Left colon (tissue), 2 donors: ENCODE results near the gene IQGAP3. TPM values are rescaled to one million over a fixed set of nuclear protein-coding genes. Genes with fewer than 3 reads are reported as not detected.

Source experiments
- ATAC-seq: fragments of 200-7000 bp; cut with Tn5 transposase; one replicate; pipeline ENCODE4 v1.9.1; 2020; ENCODE audit warnings: mild to moderate bottlenecking, moderate library complexity
- DNase-seq, 2 donors: peaks; one replicate each; pipeline ENCODE4 v3.0.0-alpha.2; 2020
- intact Hi-C, 2 donors: fragments of 100-400 bp; cut with DNase I in 1 of 2; cut with micrococcal nuclease in 1 of 2; formaldehyde crosslinking; loops; one replicate each; pipeline versions ENCODE4 v1.11.2 to v1.14.0; 2022; cut with DNase I, micrococcal nuclease
- total RNA-seq, 2 donors: library from RNA; stranded (reverse); fragmentation: NEBNext Ultra II Directional; extraction: Animal tissue kit (Norgen Biotek cat#: 25700); gene quantifications; one replicate each; pipeline ENCODE4 v1.2.1, GENCODE V29; 2021
- donor health status: DM: no; HTN: no; CAD: no.
- donor health status: DM: yes; HTN: yes; CAD: no.

IQGAP3 gene
- total RNA-seq, 2 donors from 2014 or later, result 2.8 to 10.5 TPM

DNA sequence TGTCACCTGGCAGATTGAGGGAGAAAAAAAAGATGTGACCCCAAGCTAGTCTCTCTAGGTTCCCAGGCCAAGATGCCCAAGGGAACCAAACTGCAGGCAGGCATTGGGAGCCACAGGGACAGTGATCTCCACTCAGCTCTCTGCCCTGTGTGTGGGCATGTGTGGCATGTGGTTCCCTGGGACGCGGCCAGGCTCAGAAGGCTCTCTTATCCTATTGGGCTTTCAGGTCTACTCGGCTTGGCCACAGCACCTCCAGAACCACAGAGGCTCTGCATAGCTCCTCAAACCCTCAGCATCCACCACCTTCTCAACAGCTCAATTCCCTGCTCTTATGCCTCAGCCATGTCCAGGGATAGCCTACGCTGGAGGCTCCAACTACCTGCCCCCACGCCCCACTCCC is 22.0 kb downstream of the IQGAP3 start:
- no peak for ATAC-seq
- intact Hi-C loops, result no loop called here
- DNase-seq, result no peak

DNA sequence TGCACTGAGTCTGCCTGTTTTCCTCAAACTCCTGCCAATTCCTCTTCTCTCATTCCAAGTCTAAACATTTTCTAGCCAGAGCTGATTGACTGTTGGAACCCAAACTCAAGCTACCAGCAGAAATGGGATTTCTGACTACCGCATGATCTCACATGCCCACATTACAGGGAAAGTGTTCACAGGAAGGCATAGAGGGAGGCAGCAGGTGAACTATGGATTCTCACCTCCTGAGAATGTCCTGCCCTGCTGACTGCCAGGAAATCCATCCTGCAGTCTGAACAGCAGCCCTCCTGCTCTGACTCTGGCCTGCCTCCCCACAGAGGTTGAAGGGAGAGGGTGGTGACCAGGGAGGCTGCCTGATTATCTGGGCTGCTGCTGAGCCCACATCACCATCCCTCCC is 22.5 kb downstream of the IQGAP3 start:
- no peak for DNase-seq
- intact Hi-C loops, result no loop called here
- no peak for ATAC-seq

DNA sequence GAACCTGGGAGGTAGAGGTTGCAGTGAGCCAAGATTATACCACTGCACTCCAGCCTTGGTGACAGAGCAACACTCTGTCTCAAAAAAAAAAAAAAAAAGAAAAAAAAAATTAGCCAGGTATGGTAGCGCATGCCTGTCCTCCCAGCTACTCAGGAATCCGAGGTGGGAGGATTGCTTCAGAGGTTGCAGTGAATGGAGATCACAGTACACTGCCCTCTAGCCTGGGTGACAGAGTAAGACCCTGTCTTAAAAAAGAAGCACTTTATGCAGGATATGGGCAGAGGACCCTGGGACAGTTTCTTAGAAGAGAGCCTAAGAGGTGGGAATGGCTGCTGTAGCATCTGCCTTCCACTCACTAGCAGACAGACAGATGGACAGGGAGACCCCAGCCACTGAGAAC is 23.0 kb downstream of the IQGAP3 start:
- DNase-seq, result no peak
- ATAC-seq, result no peak
- intact Hi-C loops, result no loop called here

DNA sequence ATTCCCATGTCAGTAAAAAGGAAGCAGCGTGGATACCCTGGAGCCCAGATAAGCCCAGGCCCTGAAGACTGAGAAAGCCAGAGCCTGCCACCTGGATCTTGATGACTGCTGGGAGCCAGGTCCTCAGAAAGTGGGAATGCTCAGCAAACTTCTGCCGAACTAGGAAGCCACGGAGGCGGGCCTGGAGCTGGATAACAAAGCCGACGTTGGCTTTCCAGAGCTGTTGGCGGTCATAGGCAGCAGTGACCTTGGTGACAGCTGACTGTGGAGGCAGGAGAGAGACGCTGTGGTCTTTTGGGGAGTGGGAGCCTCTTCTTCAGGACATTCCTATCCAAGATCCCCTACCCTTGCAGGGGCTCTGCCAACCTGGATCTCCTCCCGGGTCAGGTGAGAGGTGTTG is 24.4 kb downstream of the IQGAP3 start:
- ATAC-seq (no peak), DNase-seq (no peak)
- intact Hi-C loops, result no loop called here

DNA sequence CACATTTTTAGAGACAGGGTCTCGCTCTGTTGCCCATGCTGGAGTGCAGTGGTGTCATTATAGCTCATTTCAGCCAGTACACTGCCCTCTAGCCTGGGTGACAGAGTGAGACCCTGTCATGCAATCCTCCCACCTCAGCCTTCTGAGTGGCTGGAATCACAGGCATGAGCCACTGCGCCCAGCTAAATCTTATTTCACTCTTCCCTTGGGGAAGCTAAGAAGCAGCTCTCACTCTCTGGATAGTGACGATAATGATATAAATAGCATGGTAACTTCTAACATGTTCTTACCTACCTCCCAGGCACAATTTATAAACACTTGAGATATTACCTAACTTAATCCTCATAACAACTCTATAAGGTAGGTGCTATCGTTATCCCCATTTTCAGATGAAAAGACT is 24.9 kb downstream of the IQGAP3 start:
- ATAC-seq (no peak), DNase-seq (peak in 1 of 2 donors; percentile 1)
- intact Hi-C loops, result no loop called here

DNA sequence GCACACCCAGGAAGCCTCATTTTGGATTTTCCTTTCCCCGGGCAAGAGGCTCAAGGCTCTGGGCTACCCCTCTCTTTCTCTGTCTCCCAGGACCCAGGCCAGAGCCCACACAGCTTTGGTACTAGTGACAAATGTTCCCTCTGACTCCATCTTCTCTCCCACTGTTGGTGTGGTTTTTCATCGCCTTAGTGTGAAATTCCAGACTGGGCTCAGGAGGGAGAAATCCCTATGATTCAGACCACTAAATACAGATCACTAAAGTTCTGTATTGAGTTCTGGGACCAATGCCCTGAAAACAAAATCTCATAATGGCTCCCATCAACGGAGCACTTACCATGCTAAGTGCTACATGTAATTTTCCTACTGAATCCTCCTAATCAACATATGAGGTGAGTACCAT is 26.1 kb downstream of the IQGAP3 start:
- ATAC-seq (no peak), DNase-seq (no peak)
- intact Hi-C loops, result no loop called here

DNA sequence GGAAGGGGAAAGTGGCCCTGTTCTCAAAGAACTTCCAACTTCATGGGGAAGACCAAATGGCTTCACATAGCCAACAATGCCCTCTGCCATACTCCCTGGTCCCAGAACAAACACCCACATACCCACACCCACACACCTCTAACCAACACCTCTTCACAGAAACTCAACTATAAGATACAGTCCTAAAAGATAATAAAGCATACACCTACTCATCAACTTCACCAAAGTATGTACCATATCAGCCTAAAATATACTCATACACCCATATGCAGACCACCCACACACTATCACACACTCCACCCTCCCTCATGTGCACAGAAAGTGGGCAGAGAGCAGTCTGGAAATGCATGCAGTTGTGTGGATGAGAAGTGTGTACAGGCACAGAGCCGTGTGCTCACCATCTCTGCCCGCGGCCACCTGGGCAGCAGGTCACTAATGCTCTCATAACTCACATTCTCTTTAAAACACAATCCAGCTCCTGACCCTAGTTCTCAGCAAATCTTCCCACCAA is 27.7 kb downstream of the IQGAP3 start:
- no peak for ATAC-seq
- intact Hi-C loops, result no loop called here
- no peak for DNase-seq

DNA sequence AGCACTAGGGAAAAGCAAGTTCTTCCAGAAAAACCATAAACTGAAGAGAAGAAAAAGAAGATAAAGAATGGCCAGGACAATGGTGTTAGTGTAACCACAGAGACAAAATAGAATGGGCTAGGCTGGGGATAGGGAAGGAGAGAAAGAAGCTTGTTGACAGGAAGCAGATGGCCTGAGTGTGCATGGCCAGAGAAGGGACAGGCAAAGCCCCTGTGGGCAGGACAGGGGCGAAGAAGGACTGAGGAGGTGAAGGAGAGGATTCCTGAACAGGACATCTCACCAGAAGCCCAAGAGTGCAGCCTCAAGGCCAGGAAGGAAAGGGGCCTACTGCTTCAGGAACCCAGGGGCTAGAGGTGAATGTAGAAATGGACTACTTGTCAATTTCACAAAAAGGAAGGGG is 29.3 kb downstream of the IQGAP3 start:
- no peak for DNase-seq
- ATAC-seq, result no peak
- intact Hi-C loops, result no loop called here

DNA sequence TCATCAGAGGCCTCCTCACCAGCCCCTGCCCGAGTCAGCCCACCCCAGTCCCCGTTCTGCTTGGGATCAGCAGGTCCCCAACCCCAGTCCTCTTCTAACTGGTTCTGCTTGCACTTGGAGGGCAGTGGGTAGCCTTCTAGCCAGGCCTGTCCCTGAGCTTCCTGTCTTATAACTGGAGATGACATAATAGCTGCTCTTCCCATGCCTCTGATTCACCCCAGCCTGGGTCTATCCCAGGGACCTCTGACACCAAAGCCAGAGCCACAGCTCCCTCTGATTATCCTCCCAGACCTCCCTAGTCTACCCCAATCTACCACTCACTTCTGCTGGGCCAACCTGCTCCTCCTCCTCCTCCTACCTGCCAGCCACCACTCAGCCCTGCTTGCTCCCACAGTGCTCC is 31.4 kb downstream of the IQGAP3 start:
- ATAC-seq (no peak), DNase-seq (no peak)
- intact Hi-C loops, result no loop called here

DNA sequence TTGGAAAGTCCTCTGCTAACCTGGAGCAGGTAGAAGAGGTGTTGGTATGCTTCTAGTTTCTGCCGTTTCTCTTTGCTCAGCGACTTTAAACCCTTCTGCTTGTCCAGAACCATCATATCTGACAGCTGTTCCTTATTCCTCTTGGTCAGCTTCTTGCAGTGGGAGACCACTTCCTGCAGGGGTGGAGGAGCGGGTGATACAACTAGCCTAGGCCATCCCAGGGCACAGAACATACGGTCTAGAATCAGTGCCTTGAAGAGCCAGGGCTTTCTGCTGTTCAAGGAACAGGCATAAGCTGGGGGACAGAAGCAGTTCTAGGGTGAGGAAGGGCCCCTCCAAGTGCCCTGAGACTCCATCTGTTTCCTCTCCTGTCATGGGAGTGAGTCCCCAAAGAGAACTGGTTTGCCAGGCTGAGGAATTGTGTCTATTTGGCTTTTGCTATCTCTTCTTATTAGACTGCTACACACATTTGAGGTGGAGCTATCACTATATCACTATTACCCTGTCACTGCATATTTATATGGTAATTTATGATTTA is 32.5 kb downstream of the IQGAP3 start:
- no peak for DNase-seq
- no peak for ATAC-seq
- intact Hi-C loops, result no loop called here

DNA sequence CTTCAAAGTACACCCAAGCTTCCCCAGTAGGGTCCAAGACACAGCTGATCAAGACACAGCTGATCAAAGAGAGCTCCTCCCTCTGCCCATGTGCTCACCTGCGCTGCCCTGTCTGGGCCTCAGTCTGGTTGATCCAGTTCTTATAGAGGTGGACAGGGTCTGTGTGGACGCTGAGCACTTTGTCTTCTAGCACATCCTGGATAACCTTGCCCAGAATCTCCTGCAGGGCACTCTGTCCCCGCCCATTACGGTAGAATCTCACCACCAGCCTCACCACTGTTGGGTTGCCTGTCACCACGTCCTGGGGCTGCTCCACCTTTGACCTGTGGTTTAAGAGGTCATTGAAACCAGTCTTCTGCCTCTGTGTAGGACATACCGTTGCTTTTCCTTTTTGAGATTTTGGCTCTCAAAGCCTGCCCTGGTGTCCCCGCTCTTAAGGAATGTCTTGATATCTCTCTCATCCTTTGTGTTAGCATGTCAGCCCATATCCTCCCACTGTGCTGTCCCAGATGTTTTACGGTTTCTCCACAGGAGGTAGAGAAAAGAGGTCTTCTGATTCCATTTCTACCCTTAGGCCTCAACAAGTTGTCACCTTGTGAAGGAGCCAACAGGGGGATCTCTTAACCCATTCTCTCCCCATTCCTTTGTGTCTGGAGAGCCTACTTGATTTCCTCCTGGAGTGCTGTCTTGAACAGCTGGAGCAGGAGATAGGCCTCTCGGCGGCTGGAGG is 33.5 kb downstream of the IQGAP3 start:
- no peak for ATAC-seq
- no peak for DNase-seq
- intact Hi-C loops, result no loop called here

DNA sequence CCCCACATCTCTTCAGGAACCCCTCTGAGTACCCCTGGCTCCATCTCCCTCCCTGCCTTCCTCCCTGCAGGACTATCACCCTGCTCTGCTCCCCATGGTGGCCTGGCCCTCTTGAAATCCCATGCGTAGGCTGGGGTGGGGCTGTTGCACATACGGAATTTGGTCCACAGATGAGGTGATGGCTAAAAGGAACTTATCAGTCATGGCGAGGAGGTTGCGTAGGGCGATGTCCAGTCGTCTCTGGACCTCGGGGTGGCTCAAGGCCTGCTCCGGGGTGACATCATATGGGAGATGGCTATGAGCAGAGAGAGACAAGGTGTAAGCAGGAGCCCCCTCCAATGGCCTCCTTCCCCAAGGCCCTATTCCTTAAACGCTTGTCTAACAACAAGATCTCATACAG is 35.3 kb downstream of the IQGAP3 start:
- ATAC-seq (no peak), DNase-seq (no peak)
- intact Hi-C loops, result no loop called here

DNA sequence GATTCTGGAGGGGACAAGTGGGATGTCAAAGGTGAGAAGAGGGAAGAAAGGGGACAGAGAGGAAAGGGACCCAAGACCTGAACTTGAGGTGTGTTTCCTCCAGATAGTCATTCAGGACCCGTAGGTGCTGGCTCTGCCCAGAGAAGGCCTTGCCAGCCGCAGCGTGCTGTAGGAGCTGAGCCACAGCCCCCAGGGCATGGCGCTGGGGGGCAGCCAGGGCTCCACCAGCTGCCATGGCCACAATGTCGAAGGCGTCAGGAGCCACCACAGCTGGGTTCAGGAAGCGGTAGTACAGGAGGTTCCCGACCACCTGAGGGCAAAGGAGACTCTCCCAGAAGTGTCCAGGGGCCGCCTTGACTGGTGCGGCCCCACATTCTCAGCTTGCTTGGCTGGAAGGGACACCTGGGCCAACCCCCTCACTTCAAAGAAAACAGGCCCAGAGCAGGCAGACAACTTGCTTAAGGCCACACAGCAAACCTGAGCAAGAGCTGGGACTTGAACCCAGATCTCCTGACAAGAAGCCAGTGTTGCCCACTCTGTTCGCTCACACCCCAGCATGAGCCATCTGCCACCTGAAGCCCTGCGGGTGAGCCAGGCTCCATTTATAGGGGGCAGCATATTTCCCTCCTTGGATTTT is 37.8 kb downstream of the IQGAP3 start:
- ATAC-seq (no peak), DNase-seq (no peak)
- intact Hi-C loops, result no loop called here

DNA sequence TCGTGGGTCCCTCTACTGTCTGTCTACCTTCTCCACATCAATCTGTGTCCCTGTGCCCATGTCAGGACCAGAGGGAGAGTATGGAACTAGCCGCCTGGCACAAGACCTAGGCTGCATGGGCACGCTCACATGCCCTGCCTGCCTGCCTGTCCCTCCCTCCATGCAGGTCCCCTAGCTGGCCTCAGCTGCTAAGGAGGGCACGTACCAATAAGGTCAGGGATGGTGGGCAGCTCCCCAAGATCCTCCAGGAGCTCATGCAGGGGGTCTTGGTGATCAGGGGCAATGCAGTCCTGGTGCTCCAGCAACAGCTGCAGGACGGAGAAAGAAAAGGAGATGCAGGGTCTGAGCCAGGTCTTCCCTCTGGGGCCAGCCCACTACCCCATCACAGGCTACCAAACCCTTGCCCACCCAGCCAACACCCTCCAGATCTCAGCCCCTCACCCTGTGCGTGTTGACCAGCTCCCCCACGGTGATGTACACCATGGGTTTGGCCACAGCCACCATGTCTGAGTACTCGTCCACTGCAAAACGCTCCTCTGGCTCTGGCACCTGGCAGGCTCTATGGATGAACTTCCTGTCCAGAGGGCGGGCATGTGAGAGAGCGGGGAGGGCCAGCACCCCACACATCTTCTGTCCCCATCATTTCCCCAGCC is 38.7 kb downstream of the IQGAP3 start:
- ATAC-seq (no peak), DNase-seq (no peak)
- intact Hi-C loops, result no loop called here

DNA sequence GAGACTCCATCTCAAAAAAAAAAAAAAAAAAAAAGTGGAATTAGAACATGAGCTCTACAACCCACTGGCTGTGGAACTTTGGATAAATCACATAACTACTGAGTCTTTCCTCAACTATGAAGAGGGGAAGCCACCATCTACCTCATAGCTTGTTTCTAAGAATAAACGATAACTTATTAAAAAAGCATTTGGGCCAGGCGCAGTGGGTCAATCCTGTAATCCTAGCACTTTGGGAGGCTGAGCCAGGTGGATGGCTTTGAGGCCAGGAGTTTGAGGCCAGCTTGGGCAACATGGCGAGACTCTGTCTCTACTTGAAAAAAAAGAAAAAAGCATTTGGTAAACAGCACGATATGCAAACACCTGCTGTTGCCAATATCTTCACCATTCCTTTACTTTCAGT is 40.0 kb downstream of the IQGAP3 start:
- no peak for ATAC-seq
- DNase-seq, result no peak
- intact Hi-C loops, result no loop called here

DNA sequence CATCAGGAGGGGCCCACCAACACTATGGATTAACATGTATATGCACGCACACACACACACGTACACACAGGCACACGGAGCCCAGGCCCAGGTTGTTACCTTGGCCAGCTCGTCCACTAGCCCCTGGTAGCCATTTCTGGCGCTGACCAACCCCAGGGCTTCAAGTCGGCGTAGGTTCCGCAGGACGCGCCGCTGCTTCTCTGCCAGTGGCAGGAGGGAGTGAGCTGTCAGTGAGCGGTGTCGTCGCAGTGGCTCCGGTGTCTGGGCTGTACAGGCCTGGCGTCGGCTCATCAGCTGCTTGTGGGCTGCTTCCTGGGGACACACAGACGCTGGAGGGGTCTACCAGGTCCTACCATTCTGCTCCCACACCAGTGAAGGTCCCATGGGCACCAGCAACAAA is 42.4 kb downstream of the IQGAP3 start:
- no peak for DNase-seq
- no peak for ATAC-seq

DNA sequence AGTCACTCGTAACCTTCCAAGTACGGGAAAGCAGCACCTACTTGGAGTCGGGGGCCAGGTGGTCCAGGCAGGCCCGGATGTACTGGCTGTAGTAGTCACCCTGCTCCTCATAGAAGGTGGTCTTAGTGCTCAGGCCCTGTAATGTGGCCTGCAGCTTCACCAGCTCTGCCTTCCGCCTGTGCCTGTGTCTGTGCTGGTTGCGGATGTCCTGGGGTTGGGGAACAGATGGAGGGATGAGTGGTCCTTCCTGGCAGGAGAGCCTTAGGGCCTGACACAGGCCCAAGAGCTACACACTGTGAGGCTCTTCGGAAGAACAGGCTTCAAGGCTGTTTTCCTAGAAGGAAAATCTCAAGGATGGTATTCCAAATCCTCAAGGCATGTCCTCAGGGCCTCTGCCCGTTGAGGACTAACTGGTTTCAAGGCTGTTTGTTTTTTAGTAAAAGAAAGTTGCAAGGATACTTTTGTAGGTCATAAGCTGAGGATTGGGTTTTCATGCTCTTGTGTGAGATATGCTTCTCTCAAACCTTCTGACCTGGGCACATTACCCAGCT is 43.4 kb downstream of the IQGAP3 start:
- intact Hi-C loops, result no loop called here
- DNase-seq (no peak), ATAC-seq (no peak)

More for the DNA sequence above, 42.4 kb downstream of the IQGAP3 start:
- intact Hi-C loops, result no loop called here

DNA sequence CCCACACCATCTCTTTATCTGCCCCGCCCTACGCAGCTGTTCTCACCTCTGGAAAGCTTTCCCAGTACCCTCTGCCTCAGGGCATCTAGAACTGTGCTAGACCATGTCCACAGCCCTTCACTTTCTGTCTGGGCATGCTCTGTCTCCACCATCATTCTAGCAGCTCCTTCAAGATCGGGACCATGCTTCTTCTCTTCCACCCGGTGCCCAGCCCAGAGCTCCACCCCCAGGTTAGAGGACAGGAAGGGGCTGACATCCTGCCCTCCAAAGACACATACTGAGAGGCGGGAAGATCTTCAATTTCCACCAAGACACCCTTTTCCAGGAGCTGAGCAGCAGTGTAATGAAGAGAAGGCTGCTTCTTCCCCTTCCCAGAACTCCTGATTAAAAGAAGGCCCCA is 44.1 kb downstream of the IQGAP3 start:
- intact Hi-C loops, result no loop called here
- ATAC-seq (no peak), DNase-seq (no peak)

DNA sequence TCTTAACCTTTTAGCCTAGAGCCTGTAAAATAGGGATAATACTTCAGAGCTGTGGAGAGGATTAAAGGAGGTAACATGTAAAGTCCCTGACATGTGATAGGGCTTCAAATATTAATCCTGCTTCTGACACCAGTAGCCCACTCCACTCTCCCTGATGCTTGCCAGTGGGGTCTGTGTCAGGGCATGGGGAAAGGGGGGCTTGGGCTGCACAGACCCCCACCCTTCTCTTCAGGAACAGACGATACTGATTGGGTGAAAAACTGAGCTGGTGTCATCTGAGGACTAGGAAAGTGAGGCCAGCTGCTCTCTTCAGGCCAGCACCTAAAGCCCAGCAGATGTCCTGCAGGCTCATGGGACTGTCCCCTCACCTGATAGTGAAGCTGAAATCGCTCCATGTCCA is 44.8 kb downstream of the IQGAP3 start:
- ATAC-seq (no peak), DNase-seq (no peak)
- intact Hi-C loops, result no loop called here
